OCI-LY7 (cell line): ENCODE data around the gene DAB1.

Source experiments
- CTCF ChIP-seq: fragments of 200-600 bp; sonication (generic); conservative IDR thresholded peaks from 2 replicates; pipeline ENCODE4 v1.5.1; 2014; ENCODE audit warnings: mild to moderate bottlenecking, antibody characterized with exemption, low read length, moderate library complexity, mixed read lengths
- EZH2phosphoT487 ChIP-seq: fragments of 200-600 bp; sonication (generic); IDR thresholded peaks from 2 replicates; pipeline ENCODE4 v1.6.1; 2018; ENCODE audit warnings: low read depth, borderline replicate concordance, mild to moderate bottlenecking, mixed run types, antibody characterized with exemption, low read length, moderate library complexity, mixed read lengths

- TF ChIP-seq CTCF (no peak), EZH2phosphoT487 (no peak)
Measured at GRCh38 chr1:57384284-57384683, 39.6 kb downstream of the DAB1 start.
